NCI-H1694 treated with DMSO at 0.1 percent for 48 hours (cell line): ENCODE data around the gene ABCC8.

Source experiments
- DNase-seq: peaks from one replicate; lab custom pipeline; 2025; lab: John Stamatoyannopoulos, UW

The ABCC8 gene

GRCh38 chr11:17386331-17387084 is 90.1 kb downstream of the ABCC8 start:
- peak; percentile 34 for DNase-seq

DNA sequence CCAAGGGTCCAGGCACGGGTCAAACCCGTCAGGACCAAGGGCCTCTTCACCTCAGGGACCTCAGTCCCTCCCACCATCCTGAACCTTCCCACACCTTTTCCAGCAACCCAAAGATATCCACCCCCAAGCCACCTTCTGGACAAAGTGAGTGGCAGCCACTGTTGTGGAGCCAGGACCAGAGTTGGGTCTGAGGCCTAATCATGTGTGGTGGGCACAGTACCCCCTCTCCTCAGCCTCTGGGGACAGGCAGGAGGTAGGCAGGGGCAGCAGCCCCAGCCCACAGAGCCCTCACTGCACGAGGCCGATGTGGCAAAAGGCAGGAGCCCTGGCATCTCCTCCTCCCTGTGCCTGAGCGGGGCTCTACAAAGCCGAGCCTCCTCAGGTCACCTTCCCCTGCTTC is 90.7 kb downstream of the ABCC8 start:
- no peak for DNase-seq

DNA sequence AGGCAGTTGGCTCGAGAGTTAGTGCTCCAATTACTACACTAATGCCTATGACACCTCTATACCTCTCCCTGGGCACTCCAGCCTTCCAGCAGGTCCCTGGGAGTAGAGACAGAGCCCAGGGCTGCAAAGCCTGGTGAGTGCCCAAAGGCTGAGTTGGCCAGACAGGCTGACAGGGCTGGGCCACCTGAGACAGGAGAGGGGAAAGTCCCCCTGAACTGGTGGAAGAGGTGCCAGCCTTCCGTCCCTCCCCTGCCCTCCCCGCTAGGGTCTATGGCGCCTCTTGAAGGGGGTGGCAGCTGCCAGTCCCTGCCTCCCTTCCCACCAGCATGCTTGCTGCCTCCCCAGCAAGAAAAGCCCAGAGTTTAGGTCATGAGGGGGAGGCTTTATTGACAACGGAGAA is 91.2 kb downstream of the ABCC8 start:
- DNase-seq = no peak

DNA sequence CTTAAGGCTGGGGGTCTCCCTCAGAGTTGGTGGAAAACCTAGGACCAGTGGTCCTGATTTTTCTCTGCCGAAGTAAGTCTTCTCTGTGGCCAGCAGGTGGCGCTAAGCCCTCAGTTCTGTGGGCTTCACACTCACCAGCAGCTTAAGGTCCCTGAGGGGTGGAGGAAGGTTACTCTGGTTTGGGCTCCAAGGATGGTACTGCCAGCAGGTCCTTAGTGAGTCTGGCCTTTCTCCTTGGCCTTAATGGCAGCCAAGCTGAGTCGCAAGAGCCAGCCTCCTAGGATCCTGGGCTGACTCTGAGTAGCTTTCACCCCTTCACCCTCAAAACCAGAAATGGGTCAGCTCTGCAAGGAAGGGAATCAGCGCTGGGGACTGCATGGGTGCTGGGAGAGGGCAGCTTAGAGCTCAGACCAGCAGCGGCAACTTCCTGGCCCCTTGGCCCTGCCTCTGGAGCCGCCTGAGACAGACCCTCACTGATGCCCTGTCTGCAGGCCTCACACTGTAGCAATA is 92.6 kb downstream of the ABCC8 start:
- DNase-seq = peak; percentile 56

- no peak for DNase-seq
These were observed 93.2 kb downstream of the ABCC8 start for GRCh38 chr11:17383461-17383860.

DNA sequence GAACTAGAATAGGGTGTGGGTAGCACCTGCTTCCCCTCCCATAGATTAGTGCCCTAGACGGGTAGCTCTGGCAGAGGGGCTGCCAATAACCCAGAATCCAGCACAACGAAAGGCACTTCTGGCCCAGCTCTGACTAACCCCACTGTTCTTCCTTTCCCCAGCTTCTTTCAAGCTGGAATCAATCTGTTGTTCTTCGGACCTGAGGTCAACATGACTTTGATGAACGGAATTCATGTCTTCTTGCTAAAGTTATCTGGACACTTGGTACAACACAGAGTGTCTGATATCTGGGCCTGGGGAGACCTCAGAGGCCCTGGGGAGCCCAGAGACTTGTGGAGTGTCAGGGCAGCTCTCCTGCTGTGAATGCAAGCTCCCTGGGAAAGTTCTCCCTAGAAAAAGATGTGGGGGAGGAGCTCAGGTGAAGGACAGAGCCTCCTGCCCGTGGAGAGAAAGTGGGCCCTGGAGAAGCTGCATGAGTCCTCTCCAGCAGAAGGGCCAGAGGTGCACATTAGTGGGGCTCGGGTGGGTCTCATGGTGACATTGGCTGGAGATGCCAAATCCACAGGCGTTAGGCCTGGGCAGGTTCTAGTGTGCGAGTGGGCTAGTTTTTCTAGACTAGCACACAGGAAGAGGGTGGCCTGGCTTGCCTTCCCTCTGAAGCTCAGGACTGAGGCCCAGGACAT is 94.5 kb downstream of the ABCC8 start:
- no peak for DNase-seq

GRCh38 chr11:17381156-17381555 is 95.5 kb downstream of the ABCC8 start:
- no peak for DNase-seq

DNA sequence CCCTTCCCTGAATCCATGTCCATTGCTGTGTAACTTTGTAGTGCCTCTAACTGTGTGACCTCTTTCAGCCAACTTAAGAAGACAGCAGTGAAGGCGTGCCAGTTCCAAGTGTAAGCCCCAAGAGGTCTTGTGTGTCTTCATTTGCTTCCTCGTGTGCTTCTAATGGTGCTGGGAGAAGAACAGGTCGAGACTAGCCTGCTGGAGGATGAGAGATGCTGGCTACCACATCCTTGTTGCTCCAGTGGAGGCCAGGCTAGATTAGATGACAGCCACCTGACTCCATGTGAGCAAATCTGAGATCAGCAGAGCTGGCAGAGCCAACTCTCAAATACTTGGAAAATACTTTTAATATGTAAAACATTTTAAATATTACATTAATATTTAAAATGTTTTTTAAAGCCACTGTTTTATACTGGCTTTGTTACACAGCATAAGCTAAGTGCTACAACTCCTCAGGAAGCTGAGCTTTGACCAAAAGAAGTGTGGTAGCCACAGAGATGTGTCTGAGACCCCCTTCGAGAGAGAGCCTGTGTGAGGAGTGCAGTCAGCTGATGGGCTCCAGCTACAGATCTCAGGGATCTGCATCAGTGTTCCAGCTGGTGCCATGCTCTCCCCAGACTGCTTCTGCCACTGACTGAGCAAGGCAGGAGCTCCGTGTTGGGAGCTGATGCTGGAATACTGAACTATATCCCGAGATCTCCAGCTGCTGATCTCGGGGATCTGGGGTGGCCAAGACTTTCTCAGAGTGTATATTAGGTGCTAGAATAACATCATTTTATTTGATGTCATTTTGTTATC is 97.1 kb downstream of the ABCC8 start:
- DNase-seq = no peak

DNA sequence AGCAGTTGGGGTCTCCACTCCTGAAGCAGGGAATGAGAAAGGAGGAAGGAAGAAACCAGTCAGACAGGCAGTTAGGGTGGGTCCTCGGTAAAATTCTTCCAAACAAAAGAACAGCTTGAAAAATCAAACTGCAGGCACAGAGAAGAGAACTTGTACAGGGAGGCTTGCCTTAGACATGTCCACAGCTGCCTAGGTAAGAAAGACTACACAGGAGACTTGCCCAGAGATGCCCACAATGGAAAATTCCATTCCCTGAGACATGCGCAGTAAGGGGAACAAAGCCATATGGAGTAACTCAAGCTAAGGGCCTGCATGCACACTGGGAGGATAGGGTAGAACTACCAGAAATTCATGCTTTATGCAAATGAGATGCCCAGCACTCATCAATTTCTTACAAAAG is 98.0 kb downstream of the ABCC8 start:
- no peak for DNase-seq

DNA sequence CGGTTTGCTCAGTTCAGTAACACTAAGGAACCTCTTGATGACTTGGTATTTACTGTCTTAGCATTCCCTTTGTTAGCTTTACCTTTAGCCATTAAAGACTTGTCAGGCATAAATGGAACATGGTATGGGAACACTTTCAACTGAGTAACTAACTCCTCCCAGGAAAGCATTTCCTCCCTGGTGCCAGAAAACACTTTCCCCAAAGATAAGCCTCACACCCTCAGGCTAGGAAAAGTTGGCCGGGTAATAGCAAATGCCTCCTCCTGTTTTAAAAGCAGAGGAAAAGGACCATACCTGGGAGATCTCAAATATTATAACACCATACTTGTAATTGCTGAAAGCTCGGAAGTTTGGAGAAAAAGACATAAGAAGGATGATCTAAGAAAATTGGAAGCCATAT is 100.2 kb downstream of the ABCC8 start:
- DNase-seq = no peak

- DNase-seq = no peak
These were observed 101.1 kb downstream of the ABCC8 start for GRCh38 chr11:17375547-17375946.

GRCh38 chr11:17371614-17372013 is 105.0 kb downstream of the ABCC8 start:
- no peak for DNase-seq

GRCh38 chr11:17369684-17370243 is 106.9 kb downstream of the ABCC8 start:
- DNase-seq = no peak

DNA sequence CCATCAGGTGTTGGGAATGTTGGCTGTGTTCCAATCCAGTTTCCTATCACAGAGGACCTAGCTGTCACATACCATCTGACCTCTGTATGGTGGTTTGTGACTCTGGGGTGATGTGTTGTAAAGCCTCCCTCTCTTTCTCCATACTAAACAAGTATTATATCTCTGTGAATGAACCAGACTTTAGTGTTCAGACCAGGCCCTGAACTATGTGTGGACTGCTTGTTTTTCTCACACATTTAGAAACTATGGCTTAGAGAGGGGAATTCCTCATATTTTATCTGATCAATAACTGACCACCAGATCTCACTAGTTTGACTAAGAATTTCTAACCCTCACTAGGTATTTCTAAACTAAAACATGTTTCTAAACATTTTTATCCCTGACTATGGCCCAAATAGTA is 107.6 kb downstream of the ABCC8 start:
- no peak for DNase-seq

GRCh38 chr11:17368551-17368950 is 108.1 kb downstream of the ABCC8 start:
- DNase-seq = no peak

DNA sequence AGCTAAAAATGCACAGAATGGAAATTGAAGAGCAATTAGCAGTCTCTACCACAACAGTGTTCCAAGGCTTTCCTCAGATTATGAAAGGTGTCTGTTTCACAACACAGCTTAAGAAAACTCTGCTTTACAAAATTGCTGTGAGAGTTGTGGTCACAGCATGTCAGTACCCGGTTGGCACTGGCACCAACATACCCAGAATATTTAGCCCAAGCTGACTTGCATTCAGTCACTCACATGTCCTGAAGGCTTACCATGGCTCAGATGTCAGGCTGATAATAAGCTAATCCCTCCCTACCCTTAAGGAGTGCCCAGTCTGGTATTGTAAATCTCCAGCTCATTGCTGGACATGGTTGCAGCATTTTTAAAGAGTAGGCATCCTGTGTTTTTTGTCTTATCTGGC is 110.2 kb downstream of the ABCC8 start:
- DNase-seq = no peak

GRCh38 chr11:17354601-17354991 is 122.0 kb downstream of the ABCC8 start:
- DNase-seq = peak; percentile 64

DNA sequence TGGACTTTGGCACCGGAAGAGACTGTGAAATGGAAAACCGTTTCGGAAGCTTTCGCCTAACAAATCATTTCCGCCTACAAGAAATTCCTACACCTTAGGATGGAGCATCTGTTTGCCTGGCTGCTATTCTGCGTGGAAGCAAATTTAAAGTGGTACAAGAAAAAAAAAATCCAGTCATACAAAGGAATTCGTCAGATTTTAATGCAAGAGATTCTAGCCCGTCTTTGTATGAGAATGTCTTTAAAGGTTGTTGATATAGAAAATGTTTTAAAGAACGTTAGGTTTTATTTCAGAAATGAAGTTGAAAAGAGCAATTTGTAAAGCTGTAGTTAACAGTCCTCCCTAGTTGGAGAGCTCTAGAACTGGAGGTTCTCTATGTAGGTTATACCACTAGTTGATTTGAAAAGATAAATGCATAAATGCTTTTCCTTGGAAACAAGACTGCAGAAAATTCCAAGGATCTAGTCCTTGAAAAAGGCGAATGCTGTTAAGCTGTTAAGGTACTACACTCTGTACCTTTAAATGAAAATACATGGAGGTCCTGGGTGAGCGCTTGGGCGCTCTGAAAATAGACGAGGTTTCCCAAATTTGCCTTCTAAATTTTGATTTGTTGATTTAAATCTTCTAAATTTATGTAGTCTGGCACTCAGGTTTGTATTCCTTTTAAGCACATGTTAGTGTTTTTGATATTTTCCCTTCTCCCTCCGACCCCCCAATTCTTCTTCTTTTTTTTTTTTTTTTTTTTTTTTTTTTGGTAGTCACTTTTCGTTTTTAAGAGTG is 122.6 kb downstream of the ABCC8 start:
- DNase-seq = peak; percentile 59

GRCh38 chr11:17352950-17353820 is 123.5 kb downstream of the ABCC8 start:
- DNase-seq = peak; percentile 59

DNA sequence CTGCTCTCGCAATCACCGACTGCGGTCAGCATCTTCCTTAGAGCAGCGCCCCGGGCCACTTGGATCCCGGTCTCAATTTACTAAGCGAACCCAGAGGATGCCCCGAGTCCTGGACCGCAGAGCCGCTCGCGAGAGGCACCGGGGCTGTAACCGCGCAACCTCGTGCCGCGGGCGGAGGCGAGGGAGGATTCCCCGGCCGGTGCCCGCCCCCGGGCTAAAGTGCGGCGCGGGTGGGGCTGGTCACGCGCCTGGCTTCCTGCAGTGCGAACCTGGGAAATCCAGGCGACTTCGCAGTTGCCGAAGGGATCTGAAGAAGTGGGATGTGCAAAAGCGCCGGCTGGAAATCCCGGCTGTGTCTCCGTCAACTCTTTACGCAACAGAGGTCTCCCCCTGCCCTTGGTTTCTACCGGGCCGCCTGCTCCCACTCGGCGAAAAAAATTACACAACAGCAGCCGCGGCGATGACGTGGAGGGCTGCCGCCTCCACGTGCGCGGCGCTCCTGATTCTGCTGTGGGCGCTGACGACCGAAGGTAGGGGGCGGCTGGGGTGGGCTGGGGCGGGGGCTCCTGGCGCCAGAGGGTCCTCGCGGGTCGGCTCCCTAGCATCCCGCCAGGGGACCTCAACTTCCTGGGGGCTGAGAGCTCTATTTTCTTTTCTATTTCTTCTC is 125.0 kb downstream of the ABCC8 start, which contains the start of gene NCR3LG1:
Gene NCR3LG1 (plus strand): TSS at position 291 of the 667 bp plus-strand sequence. CDS start 170 bp downstream, at position 461.
- no peak for DNase-seq
